ENCODE measurements around the gene RNASEH2C. TPM values are rescaled to one million over a fixed set of nuclear protein-coding genes. Genes with fewer than 3 reads are reported as not detected.

RNASEH2C gene
- total and polyA plus RNA-seq, 2 of the 13 experiments (the other 11 are each of a cell fraction or from before 2014, with no cell fraction given) = 27.4 to 50.9 TPM

- Histone ChIP-seq H3K9ac (ENCODE audit: insufficient read depth, low read depth, low read length) (no peak overlapping the region), H3K4me3 (replicated peaks in 1 of 3; ENCODE audit: insufficient read depth in 1 of 3, low read depth in 2 of 3, low read length in 3 of 3) (no peak overlapping the region), H3K4me2 (ENCODE audit: low read depth, low read length) (no peak overlapping the region), H3K27me3 (ENCODE audit: control insufficient read depth in 1 of 2, insufficient read depth in 2 of 2, low read length in 2 of 2) (peaks cover 0 to 11% of the 10 kb centered on the region in 2 experiments; a peak in 3 of 5 replicates), H3K79me2 (ENCODE audit: insufficient read depth, low read length) (no peaks in the 10 kb centered on the region), H3K9me3 (ENCODE audit: low read length) (peaks cover 7% of the 10 kb centered on the region), H3K36me3 (replicated peaks in 1 of 2; ENCODE audit: control insufficient read depth in 1 of 2, insufficient read depth in 2 of 2, low read length in 2 of 2) (no peaks in the 10 kb centered on the region), H2AFZ (ENCODE audit: low read length) (no peak overlapping the region), H4K20me1 (ENCODE audit: insufficient read depth, low read length) (no peaks in the 10 kb centered on the region), H3K27ac (ENCODE audit: extremely low read length, insufficient read depth, low read length) (no peak overlapping the region), H3K4me1 (ENCODE audit: insufficient read depth, low read length) (no peaks in the 10 kb centered on the region)
- intact Hi-C loops (cut with micrococcal nuclease; ENCODE audit: unreplicated experiment) = no loop called here
- no TSS peak for BruUV-seq (replicated peaks)
- ChIA-PET CTCF (ENCODE audit: low intra/inter-chr PET ratio, low total read pairs) (no interaction called here), POLR2A (interaction anchor here (2.5 kb wide), 1 partner anchor 15 kb away, joined by 6 read pairs; the partner anchor contains the start of gene KAT5)
- TF ChIP-seq POGZ (CRISPR knock-in tag; IDR thresholded peaks at IDR 0.05) (no peak), ATF3 (CRISPR knock-in tag; IDR thresholded peaks at IDR 0.05) (no peak), ZNF672 (CRISPR knock-in tag; IDR thresholded peaks at IDR 0.05) (no peak), MTA3 (CRISPR knock-in tag; IDR thresholded peaks at IDR 0.05) (no peak)
- ATAC-seq (peak; percentile 51), DNase-seq (ENCODE audit: low spot score) (no peak), FAIRE-seq (no peak)
- in situ Hi-C loops (cut with HindIII; ENCODE audit: extremely low pct_ligation_motif_present, low pct_unique_long_range_greater_than_20kb) = no loop called here
- 43% methylated on average over 4 of the region's 15 CpGs for WGBS (ENCODE audit: low lambda C conversion rate)
Measured at GRCh38 chr11:65727865-65728264, 7.3 kb upstream of the RNASEH2C start.

DNA sequence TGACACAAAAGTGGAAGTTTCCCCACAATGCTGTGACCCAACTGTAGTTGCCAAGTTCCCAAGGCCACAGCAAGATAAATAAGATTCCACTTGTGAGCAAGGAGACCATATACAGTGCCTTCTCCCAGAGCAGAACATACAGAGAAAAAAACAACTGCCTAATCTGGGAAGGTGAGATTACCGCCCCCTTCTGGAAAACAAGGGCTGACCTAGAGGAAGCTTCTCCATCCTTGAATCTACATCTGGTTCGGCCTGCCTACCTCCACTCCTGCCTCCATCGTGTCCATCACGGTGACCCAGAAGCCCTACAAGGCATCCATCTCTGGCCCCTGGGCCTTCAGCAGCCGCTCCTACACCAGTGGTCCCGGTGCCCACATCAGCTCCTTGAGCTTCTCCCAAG lies 6.1 kb upstream of the RNASEH2C start:
- Histone ChIP-seq H3K4me1 (ENCODE audit: insufficient read depth, low read length) (no peaks in the 10 kb centered on the region), H3K36me3 (replicated peaks in 1 of 2; ENCODE audit: control insufficient read depth in 1 of 2, insufficient read depth in 2 of 2, low read length in 2 of 2) (no peaks in the 10 kb centered on the region), H2AFZ (ENCODE audit: low read length) (no peak overlapping the region), H3K4me3 (replicated peaks in 1 of 3; ENCODE audit: insufficient read depth in 1 of 3, low read depth in 2 of 3, low read length in 3 of 3) (no peak overlapping the region), H3K9me3 (ENCODE audit: low read length) (peaks cover 2% of the 10 kb centered on the region), H3K9ac (ENCODE audit: insufficient read depth, low read depth, low read length) (no peak overlapping the region), H4K20me1 (ENCODE audit: insufficient read depth, low read length) (no peaks in the 10 kb centered on the region), H3K4me2 (ENCODE audit: low read depth, low read length) (no peak overlapping the region), H3K27ac (ENCODE audit: extremely low read length, insufficient read depth, low read length) (no peak overlapping the region), H3K79me2 (ENCODE audit: insufficient read depth, low read length) (no peaks in the 10 kb centered on the region), H3K27me3 (ENCODE audit: control insufficient read depth in 1 of 2, insufficient read depth in 2 of 2, low read length in 2 of 2) (peaks cover 0 to 11% of the 10 kb centered on the region in 2 experiments; a peak in 3 of 5 replicates)
- 22% methylated on average over 5 of the region's 6 CpGs for WGBS (ENCODE audit: low lambda C conversion rate)
- FAIRE-seq (no peak), ATAC-seq (peak; percentile 52; the same call in 2 of the 3 replicates), DNase-seq (ENCODE audit: low spot score) (no peak)
- ChIA-PET POLR2A (interaction anchor here (0.6 kb wide), 1 partner anchor 14 kb away, joined by 3 read pairs; the partner anchor contains the start of gene KAT5), CTCF (ENCODE audit: low intra/inter-chr PET ratio, low total read pairs) (no interaction called here)
- intact Hi-C loops (cut with micrococcal nuclease; ENCODE audit: unreplicated experiment) = no loop called here
- in situ Hi-C loops (cut with HindIII; ENCODE audit: extremely low pct_ligation_motif_present, low pct_unique_long_range_greater_than_20kb) = no loop called here
- TF ChIP-seq NFKBIZ (CRISPR knock-in tag; IDR thresholded peaks at IDR 0.05) = no peak
- TF ChIP-seq STAG1 (CRISPR knock-in tag; IDR thresholded peaks at IDR 0.05) = 0 out of 2 replicates have a peak, but pooled peaks have one; percentile 8
- TF ChIP-seq CTCF (CRISPR knock-in tag; IDR thresholded peaks at IDR 0.05) = 0 out of 2 replicates have a peak, but pooled peaks have one; percentile 9
- BruUV-seq (replicated peaks) = no TSS peak
